ENCODE results near the gene CD69.
"Not testable (repeated sequence)": the region's sequence is repeated elsewhere in the genome, so short reads cannot be mapped to it uniquely, and the experiment has no call there.

Gene CD69

GRCh38 chr12:9745199-9745598, 15.5 kb downstream of the CD69 start:
- no peak for DNase-seq

GRCh38 chr12:9742661-9743060, 18.0 kb downstream of the CD69 start:
- DNase-seq: no peak

- no peak for DNase-seq
Observed at GRCh38 chr12:9741726-9742125, 19.0 kb downstream of the CD69 start.

- DNase-seq: no peak
Observed at GRCh38 chr12:9740106-9740750, 20.5 kb downstream of the CD69 start.

- not testable (repeated sequence) for DNase-seq
Observed at GRCh38 chr12:9739404-9740105, 21.1 kb downstream of the CD69 start.

GRCh38 chr12:9738905-9739304, 21.8 kb downstream of the CD69 start:
- DNase-seq: not testable (repeated sequence)

GRCh38 chr12:9736936-9737705, 23.6 kb downstream of the CD69 start:
- DNase-seq: no peak

GRCh38 chr12:9735601-9736000, 25.1 kb downstream of the CD69 start:
- no peak for DNase-seq

- DNase-seq: no peak
Observed at GRCh38 chr12:9732921-9733461, 27.7 kb downstream of the CD69 start, which contains the start of gene CLECL1. Gene CLECL1, minus strand, starts transcription at chr12:9733097.

- DNase-seq: no peak
Observed at GRCh38 chr12:9731797-9732196, 28.9 kb downstream of the CD69 start.

GRCh38 chr12:9731393-9731792, 29.3 kb downstream of the CD69 start:
- no peak for DNase-seq

- no peak for DNase-seq
Observed at GRCh38 chr12:9730591-9730990, 30.1 kb downstream of the CD69 start.

GRCh38 chr12:9730011-9730410, 30.7 kb downstream of the CD69 start:
- DNase-seq: no peak

GRCh38 chr12:9729082-9729481, 31.6 kb downstream of the CD69 start:
- no peak for DNase-seq

GRCh38 chr12:9727813-9728212, 32.9 kb downstream of the CD69 start:
- DNase-seq: no peak

- DNase-seq: no peak
Observed at GRCh38 chr12:9725213-9725870, 35.4 kb downstream of the CD69 start.

- DNase-seq: no peak
Observed at GRCh38 chr12:9724023-9724422, 36.7 kb downstream of the CD69 start.

- no peak for DNase-seq
Observed at GRCh38 chr12:9721394-9722092, 39.2 kb downstream of the CD69 start.

- DNase-seq: no peak
Observed at GRCh38 chr12:9719790-9720189, 40.9 kb downstream of the CD69 start.

GRCh38 chr12:9718968-9719367, 41.7 kb downstream of the CD69 start:
- no peak for DNase-seq

- DNase-seq: no peak
Observed at GRCh38 chr12:9717070-9717925, 43.4 kb downstream of the CD69 start.

All from NCI-H2029 (cell line).